HG03342 (cell line): Measurements from ENCODE around the gene CLASP1.
"Not testable (repeated sequence)": the region's sequence is repeated elsewhere in the genome, so short reads cannot be mapped to it uniquely, and the experiment has no call there.

Experiments
- ATAC-seq: cut with Tn5 transposase; IDR thresholded peaks from one replicate; pipeline ENCODE4 v1.9.1; 2021; ENCODE audit warnings: mild to moderate bottlenecking, moderate library complexity; ENCODE audit not compliant: unreplicated experiment

The CLASP1 gene

GRCh38 chr2:121663434-121663833, 14.2 kb upstream of the CLASP1 start:
- no peak for ATAC-seq

GRCh38 chr2:121662656-121663055, 13.4 kb upstream of the CLASP1 start:
- ATAC-seq = no peak

DNA sequence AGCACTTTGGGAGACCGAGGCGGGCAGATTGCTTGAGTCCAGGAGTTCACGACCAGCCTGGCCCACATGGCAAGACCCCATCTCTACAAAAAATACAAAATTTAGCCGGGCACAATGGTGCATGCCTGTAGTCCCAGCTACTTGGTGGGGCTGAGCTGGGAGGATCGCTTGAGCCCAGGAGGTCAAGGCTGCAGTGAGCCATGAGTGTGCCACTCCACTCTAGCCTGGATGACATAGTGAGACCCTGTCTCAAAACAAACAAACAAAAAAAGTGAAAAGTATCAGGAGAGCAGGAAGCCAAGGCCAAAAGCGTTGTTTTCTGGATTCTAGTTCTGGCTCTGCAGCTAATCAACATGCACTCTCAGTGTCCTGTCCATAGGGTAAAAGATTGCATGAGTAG, 10.7 kb upstream of the CLASP1 start:
- no peak for ATAC-seq

- not testable (repeated sequence) for ATAC-seq
These were observed 9.1 kb upstream of the CLASP1 start for GRCh38 chr2:121658393-121658792.

- no peak for ATAC-seq
These were observed 3.8 kb upstream of the CLASP1 start for GRCh38 chr2:121653035-121653434.

- ATAC-seq = no peak
These were observed 1.2 kb upstream of the CLASP1 start for GRCh38 chr2:121650315-121650930.

DNA sequence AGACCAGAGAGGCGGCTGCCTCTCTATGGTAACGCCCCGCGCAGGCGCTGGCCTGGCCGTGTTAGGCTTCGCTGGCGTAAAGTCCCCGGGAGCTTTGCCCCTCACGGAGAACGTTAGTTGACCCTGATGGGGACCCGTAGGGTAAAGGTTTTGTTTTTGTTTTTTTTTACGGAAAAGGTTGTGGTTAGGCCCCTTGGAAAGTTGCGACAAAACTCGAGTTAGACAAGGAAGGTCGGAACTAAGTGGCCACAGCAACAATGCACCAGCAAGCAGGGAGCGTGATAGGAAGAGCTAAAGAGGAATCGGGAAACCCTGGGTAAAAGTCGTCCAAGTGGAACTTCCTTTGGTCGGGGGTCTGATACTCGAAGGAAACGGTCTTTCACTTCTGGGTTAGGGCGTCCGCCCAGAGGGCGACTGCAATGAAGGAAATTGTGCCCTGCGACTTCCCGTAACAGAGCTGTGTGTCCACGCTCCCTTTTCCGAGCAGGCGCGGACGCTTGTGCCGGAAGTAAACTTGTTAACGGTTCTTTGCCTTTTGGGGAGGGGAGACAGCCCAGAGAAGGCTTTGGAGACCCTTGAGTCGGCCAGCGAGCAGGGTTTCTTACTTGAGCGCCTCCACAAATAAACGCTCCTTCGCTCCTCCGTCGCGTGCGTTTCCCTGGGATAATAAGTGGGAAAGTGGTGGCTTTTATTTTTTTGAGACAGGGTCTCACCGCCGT, 493 bp upstream of the CLASP1 start:
- ATAC-seq = peak; percentile 91

DNA sequence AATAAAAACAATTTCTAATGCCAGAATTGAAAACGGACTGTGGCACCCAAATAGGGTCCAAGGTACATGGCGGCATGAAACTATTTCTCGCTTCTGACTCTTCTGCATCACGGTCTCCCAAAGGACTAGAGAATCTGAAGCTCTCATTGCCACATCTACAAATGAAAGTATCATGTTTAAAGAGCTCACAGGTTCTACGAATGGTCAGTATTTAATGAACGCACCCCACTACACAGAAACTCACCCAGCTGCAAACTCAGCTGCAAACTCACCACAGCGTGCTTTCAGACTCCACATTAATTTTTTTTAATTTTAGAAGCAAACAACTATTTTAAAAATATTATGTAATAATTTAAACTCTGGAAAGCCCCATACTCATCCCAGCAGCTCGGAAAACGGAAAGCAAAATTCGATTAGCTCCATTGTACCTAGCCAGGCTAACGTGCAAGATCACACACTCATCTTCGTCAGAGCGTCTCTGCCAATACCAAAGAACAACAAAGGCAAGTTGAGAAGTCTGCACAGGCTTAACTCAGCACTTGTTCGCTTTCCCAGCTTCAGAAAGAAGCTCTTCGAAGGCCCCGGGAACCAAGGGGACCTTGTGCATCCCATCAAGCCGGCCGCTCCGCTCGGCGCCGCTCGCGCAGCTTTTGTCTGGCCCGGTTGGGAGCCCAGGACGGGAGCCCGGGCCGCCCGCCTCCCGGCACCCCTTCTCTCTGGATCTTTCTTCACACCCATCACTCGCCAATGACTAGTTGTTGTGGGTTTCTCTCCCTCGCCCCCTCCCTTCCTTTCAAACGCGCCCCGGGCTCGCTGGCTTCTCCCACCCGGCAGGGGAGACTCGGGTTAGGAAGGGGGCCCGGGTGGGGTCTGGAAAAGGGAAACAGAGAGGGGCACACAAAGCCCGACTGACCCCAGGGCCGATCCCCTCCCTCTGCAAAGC, 785 bp downstream of the CLASP1 start:
- ATAC-seq = peak; percentile 19

- ATAC-seq = no peak
These were observed 1.9 kb downstream of the CLASP1 start for GRCh38 chr2:121647396-121647795.

DNA sequence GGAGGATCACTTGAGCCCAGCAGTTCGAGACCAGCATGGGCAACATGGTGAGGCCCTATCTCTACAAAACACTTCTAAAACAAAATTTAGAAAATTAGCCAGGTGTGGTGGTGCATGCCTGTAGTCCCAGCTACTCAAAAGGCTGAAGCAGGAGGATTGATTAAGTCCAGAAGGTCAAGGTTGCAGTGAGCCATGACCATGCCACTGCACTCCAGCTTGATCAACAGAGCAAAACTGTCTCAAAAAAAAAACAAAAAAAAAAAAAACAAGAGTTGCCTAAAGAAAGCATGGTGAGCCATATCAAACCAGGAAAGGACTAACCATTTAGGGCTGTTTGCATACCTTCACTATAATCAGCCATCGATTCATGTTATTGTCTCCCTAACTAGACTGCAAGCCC, 4.5 kb downstream of the CLASP1 start:
- no peak for ATAC-seq

- no peak for ATAC-seq
These were observed 5.4 kb downstream of the CLASP1 start for GRCh38 chr2:121643877-121644276.

- ATAC-seq = no peak
These were observed 8.6 kb downstream of the CLASP1 start for GRCh38 chr2:121640380-121641316.

- not testable (repeated sequence) for ATAC-seq
These were observed 9.4 kb downstream of the CLASP1 start for GRCh38 chr2:121639846-121640245.

DNA sequence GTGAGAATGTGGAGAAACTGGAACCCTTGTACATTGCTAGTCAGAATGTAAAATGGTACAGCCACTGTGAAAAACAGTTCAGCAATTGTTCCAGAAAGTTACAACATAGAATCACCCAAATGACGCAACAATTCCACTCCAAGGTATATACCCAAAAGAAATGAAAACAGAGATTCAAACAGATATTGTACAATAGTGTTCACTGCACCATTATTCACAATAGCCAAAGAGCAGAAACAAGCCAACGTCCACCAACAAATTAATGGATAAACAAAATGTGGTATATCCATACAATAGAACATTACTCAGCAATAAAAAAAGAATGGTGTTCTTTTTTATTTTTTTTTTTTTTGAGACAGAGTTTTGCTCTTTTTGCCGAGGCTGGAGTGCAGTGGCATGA, 10.9 kb downstream of the CLASP1 start:
- ATAC-seq = no peak

- ATAC-seq = no peak
These were observed 13.9 kb downstream of the CLASP1 start for GRCh38 chr2:121635371-121635770.

- ATAC-seq = no peak
These were observed 14.6 kb downstream of the CLASP1 start for GRCh38 chr2:121634354-121635307.

DNA sequence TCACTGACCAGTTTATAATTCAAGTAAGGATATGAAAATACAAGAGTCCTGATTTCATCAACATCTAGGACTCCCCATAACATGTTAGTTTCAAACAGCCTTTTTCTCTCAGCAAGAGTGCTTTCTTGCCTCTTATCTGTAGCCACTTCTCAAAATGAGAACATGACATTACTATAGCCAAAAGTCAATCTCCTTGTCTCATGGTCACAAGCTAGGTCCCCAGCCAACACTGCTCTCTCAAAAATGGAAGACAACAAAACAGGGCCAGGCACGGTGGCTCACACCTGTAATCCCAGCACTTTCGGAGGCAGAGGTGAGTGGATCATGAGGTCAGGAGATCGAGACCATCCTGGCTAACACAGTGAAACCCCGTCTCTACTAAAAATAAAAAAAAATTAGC, 15.8 kb downstream of the CLASP1 start:
- no peak for ATAC-seq

GRCh38 chr2:121627525-121628050, 21.7 kb downstream of the CLASP1 start:
- ATAC-seq = no peak
